ENCODE results near the gene KCNQ1.

- TF ChIP-seq MAX (IDR thresholded peaks at IDR 0.05; ENCODE audit: insufficient read depth, insufficient read length) = no peak
- TF ChIP-seq CTCF (IDR thresholded peaks at IDR 0.05; ENCODE audit: extremely low read depth in 1 of 2, insufficient read depth in 1 of 2, low read depth in 1 of 2, low read length in 2 of 2) = no peak
- TF ChIP-seq JUN (IDR thresholded peaks at IDR 0.05; ENCODE audit: borderline replicate concordance, insufficient read depth, insufficient read length, low read depth) = no peak
These were observed 12.6 kb upstream of the KCNQ1 start for GRCh38 chr11:2432171-2432621.
